BJ (cell line): ENCODE results near the gene MAGT1. TPM values are rescaled to one million over a fixed set of nuclear protein-coding genes. Genes with fewer than 3 reads are reported as not detected.
"Not testable (repeated sequence)": the region's sequence is repeated elsewhere in the genome, so short reads cannot be mapped to it uniquely, and the experiment has no call there.

Experiments
- CTCF ChIA-PET: fragments of 350-600 bp; formaldehyde crosslinking; extraction: SDS; loops from one replicate; lab custom pipeline; 2021; ENCODE audit warnings: antibody characterized with exemption, inconsistent platforms; lab: Yijun Ruan, JAX
- POLR2A ChIA-PET: fragments of 300-600 bp; sonication (Branson Sonifier 250); formaldehyde crosslinking; extraction: SDS; loops from one replicate; lab custom pipeline; 2021; ENCODE audit warnings: antibody characterized with exemption; lab: Charles Lee
- DNase-seq: peaks from one replicate; pipeline ENCODE4 v3.0.0-alpha.2; 2011; ENCODE audit warnings: low read depth
- H3K27me3 ChIP-seq: 2 replicates; pipeline ENCODE4 v1.6.0; 2011; ENCODE audit warnings: low read length; ENCODE audit not compliant: control insufficient read depth, insufficient read depth
- H3K36me3 ChIP-seq: 2 replicates; pipeline ENCODE4 v1.5.1; 2011; ENCODE audit warnings: low read length; ENCODE audit not compliant: control insufficient read depth, insufficient read depth
- H3K4me3 ChIP-seq: 2 replicates; pipeline ENCODE4 v1.5.1; 2011; ENCODE audit warnings: low read depth, mild to moderate bottlenecking, control low read depth, low read length
- polyA minus RNA-seq: library from RNA; depleted of rRNA, polyadenylated mRNA; stranded (reverse); fragments of >200 nt; gene quantifications from 2 replicates; pipeline ENCODE4 v1.2.3, GENCODE V29; 2011; rRNA and poly(A)+ RNA removed
- polyA plus RNA-seq: library from polyadenylated mRNA; depleted of rRNA; stranded (reverse); fragments of >200 nt; gene quantifications from 2 replicates; pipeline ENCODE4 v1.2.3, GENCODE V29; 2011; rRNA removed
- TF ChIP-seq, protein P1 (sequence below): IDR thresholded peaks from 2 replicates; pipeline ENCODE4 v1.5.1; 2011; ENCODE audit warnings: low read depth, mild to moderate bottlenecking, control low read depth, inconsistent platforms, low read length, moderate library complexity; ENCODE audit not compliant: insufficient read depth

The MAGT1 gene
- 38.2 and 80.0 TPM in 2 replicates for polyA plus RNA-seq
- 40.8 and 51.4 TPM in 2 replicates for polyA minus RNA-seq

DNA sequence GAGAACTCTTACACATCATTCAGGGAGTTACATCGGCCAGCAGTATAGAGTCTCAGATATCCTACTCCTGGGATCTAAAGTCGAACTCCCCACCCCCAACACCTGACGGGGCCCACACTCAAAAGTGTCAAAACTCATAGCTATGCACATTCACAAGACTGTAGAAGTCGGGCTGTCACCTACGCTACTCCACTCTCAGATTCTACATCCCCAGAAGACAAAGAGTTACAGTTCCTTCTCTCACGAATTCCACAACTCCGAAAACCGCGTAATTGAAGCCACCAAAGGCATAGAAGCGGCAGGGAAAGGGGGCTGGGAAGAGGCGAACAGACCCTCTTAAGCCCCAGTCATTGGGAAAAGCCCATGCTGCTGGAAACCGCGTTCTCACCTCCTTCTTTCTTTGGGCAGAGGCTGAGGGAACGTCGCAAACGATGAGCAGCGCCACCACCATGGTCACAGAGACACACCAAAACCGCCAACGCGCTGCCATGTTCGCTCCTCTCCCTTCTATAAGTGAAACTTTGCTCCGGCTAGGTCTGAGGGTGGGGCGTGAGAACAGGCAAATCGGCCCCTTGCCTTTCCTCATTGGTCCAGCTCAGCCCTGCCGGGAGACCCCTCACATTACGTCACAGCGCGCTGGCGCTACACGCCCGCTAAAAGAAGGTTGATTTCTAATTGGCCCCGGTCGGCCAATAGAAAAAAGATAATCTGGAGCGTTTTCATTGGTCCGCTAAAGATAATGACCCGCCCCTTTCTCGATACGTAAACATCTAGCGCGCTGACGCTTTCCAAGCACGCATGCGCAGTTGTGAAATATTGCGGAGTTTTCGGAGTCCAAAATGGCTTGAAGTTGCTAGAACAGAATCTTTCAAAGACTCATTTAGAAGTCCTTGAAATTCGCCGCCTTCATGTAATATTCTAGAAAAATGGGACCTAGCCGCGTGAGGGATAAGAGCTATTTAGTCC, at the start of gene MAGT1:
MAGT1 (minus strand) TSS at position 515 of the 966 bp plus-strand sequence; CDS start at position 490, 25 bp downstream.
- POLR2A ChIA-PET: interaction anchor here (0.6 kb wide), 1 partner anchor 11 kb away, joined by 3 read pairs; no protein-coding TSS in a partner anchor
- Histone ChIP-seq H3K36me3 (no peaks in the 10 kb centered on the region), H3K4me3 (peak within 1 kb of the TSS; percentile 78), H3K27me3 (no peaks in the 10 kb centered on the region)
- peak; percentile 89 for DNase-seq
- TF ChIP-seq, protein P1, sequence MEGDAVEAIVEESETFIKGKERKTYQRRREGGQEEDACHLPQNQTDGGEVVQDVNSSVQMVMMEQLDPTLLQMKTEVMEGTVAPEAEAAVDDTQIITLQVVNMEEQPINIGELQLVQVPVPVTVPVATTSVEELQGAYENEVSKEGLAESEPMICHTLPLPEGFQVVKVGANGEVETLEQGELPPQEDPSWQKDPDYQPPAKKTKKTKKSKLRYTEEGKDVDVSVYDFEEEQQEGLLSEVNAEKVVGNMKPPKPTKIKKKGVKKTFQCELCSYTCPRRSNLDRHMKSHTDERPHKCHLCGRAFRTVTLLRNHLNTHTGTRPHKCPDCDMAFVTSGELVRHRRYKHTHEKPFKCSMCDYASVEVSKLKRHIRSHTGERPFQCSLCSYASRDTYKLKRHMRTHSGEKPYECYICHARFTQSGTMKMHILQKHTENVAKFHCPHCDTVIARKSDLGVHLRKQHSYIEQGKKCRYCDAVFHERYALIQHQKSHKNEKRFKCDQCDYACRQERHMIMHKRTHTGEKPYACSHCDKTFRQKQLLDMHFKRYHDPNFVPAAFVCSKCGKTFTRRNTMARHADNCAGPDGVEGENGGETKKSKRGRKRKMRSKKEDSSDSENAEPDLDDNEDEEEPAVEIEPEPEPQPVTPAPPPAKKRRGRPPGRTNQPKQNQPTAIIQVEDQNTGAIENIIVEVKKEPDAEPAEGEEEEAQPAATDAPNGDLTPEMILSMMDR: no peak
- CTCF ChIA-PET: no interaction called here

DNA sequence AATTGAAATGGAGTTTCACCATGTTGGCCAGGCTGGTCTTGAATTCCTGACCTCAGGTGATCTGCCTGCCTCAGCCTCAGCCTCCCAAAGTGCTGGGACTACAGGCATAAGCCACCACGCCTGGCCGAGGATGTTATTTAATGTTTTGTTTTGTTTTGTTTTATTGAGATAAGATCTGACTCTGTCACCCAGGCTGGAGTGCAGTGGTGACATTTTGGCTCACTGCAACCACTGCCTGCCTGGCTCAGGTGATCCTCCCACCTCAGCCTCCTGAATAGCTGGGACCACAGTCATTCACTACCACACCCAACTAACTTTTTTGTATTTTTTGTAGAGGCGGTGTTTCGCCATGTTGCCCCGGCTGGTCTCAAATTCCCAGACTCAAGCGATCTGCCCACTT, 49.8 kb upstream of the MAGT1 start:
- H3K4me3 ChIP-seq, CTCF ChIA-PET, H3K27me3 ChIP-seq, POLR2A ChIA-PET, H3K36me3 ChIP-seq, DNase-seq: not testable (repeated sequence)

DNA sequence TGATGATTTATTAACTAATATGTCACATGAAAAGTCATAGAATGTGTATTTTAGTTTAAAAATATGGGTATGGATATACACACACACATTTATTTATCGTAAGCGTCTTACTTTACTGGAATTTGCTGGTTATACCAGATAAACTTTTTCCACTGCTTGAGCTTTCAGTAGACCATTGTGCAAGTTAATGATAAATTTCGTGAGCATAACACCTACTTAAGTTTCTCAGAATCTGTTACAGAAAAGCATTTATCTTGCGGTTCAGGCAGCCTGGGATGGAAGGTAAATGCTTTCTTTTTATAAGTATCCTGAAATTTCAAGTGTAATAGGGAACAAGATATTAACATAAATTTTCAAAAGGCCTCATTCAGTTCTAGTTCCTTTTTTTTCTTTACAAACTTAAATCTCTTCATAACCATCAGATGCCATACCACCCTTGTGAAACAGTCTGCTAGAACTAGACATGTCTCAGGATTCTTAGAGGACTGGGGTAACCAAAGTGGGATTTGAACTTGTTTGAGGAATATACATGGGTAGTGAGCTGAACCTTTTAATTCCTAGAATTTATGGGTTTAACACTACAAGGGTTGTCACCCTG, 42.9 kb upstream of the MAGT1 start:
- H3K36me3 ChIP-seq: no peaks in the 10 kb centered on the region
- ChIA-PET POLR2A (no interaction called here), CTCF (interaction anchor here (0.7 kb wide), 1 partner anchor 37 kb away, joined by 3 read pairs; no protein-coding TSS in a partner anchor)
- TF ChIP-seq, protein P1: no peak
- no peak overlapping the region for H3K4me3 ChIP-seq
- no peak for DNase-seq
- H3K27me3 ChIP-seq: no peaks in the 10 kb centered on the region

DNA sequence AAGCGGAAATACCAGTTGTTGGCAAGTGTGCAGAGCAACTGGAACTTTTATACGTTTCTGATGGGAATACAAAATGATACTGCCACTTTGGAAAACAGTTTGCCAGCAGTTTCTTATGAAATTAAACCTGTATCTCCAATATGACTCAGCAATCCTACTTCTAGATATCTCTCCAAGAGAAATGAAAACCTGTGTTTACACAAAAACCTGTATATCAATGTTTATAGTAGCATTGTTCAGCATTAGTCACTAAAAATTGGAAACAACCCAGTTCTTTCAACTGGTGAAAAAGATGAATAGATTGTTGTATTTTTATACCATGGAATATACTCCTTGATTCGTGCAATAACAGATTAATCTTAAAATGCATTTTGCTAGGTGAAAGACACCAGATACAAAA, 42.1 kb upstream of the MAGT1 start:
- ChIA-PET CTCF (no interaction called here), POLR2A (no interaction called here)
- Histone ChIP-seq H3K27me3 (no peaks in the 10 kb centered on the region), H3K4me3 (no peak overlapping the region), H3K36me3 (no peaks in the 10 kb centered on the region)
- TF ChIP-seq, protein P1: no peak
- DNase-seq: no peak

DNA sequence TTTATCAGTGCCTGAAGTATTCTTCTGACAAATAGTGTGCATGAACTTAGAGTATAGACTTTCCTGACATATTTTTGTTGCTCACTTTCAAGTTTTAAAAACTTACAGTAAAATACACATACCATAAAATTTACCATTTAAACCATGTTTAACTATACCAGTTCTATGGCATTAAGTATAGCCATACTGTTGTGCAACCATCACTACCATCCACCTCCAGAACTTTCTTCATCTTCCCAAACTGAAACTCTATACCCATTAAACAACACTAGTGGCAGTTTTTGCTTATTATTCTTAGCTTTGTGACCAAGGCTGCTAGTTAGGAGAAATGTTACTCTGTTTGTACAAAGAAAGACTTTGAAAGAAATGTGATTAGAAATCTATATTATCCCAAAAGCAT, 41.1 kb upstream of the MAGT1 start:
- Histone ChIP-seq H3K36me3 (no peaks in the 10 kb centered on the region), H3K27me3 (no peaks in the 10 kb centered on the region), H3K4me3 (no peak overlapping the region)
- TF ChIP-seq, protein P1: no peak
- ChIA-PET CTCF (no interaction called here), POLR2A (no interaction called here)
- DNase-seq: no peak
